Measurements from ENCODE around the gene C1orf105.
A peak's percentile ranks its signal among the peaks of the same experiment; 100 is the strongest.

GRCh38 chr1:172443666-172444453 is 23.4 kb downstream of the C1orf105 start, which contains the start of gene PIGC:
- TF ChIP-seq CTCF (conservative IDR thresholded peaks at IDR 0.05 in 1 of 2, IDR thresholded peaks at IDR 0.05 in 1 of 2; ENCODE audit: extremely low read depth in 1 of 2, insufficient read depth in 1 of 2, low read depth in 1 of 2, low read length in 2 of 2) (peak; percentile 74 to 94), EZH2 (IDR thresholded peaks at IDR 0.05; ENCODE audit: borderline replicate concordance, low read length) (no peak)
